ENCODE results near the gene AKAP13.

AKAP13 gene

DNA sequence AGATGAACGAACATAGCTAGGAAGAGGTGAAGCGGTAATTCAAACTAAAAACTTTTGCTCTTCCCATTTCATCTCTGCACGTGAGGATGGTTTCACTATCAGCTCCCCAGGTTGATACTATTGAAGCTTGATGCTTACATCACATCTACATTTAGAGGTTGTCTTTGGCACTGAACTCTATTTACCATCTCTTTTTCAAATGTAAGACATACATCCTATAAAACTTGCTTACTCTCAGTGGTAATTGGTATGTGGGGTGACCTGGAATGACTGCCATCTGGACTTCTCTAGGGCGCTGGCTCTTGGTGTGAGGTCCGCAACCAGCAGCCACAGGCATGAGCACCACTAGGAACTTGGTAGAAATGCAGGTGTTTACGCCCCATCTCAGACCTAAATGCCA is 118.1 kb downstream of the AKAP13 start:
- no peak for DNase-seq (ENCODE audit: low read depth in 2 of 2, low spot score in 1 of 2)

DNA sequence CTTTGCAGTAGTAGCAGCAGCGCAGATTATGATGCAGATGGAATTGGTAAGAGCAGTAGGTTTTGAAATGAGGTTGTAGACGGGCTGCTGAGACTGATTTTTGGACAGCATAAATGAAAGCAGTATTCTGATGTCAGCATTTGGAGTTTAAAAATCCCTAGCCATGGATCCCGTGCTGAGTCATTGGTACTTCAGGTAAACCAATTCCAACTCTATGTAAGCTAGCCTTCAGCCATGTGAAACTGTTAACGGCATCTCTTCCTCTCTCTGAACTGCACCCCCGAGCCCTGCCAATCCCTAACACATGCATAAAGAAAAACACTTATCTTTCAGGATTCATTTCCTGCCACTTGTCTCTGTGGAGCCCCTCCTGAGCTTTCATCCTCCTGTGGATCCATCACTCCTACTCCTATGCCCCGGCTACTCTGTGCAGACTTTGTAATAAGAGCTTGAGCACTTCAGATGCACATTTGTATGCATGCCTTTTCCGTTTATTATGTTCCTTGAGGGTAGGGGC is 119.0 kb downstream of the AKAP13 start:
- DNase-seq (ENCODE audit: low read depth in 2 of 2, low spot score in 1 of 2) = no peak

DNA sequence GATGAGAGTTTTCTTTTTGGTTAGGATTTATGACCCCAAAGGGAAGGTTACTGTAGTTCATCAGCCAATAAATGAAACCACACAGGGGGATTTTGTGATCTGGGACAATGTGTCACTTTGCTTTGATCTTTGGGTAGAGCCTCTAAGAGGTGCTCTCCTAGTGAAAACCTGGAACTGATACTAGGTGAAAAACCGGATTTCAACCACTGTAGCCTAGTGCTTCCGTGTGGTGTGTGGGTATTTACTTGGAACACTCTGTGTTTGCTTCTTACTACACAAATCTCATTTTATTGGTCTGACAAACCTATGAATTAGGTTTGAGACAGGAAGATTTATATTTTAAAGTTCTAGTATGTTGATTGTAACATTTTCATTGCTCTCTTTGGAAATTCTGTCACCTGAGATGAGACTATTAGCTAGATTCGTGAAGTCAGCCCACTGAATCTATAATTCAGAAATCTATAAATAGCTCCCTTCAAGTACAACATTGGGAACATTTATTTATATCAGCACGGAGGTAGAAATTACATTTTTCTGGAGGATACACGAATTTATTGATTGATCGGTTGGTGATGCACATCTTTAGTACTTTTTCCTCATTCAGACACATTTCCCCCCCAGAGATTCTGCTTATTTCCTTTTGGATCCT is 119.8 kb downstream of the AKAP13 start:
- DNase-seq (ENCODE audit: low read depth in 2 of 2, low spot score in 1 of 2) = no peak

DNA sequence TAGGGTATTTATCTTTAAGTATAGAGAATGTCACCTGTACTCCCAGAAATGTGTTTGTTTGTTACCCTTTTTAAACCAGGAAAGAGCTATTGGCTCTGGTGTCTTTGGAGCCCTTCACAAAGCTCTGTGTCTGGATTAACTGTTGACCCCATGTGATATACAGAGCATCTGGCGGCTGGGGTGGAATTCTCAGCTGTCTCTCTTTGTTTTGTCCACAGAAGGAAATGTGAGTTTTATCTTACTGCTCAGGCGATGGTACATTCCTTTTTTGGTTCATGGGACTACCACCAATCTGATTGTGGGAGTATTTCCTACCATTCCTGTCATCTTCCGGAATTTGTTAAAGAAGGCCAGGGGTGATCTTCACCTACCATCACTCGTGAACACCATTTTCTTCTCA is 120.3 kb downstream of the AKAP13 start:
- no peak for DNase-seq (ENCODE audit: low read depth in 2 of 2, low spot score in 1 of 2)

DNA sequence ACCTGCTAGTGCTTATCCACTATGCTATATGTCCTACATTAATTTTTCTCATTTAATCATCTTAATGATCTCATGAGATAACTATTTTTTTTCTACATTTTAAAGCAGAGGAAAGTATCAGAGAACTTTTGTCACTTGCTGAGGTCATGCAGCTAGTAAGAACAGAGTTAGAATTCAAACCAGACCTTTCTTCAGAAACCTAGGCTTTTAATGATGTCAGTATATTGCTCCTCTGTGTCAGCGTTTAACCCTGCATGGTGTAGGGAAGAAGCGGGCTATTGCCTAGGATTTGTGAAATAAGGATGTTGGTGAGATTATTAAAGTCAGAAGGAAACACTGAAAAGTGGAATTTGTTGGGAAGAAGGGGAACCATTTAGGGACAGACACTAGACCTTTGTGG is 121.2 kb downstream of the AKAP13 start:
- no peak for DNase-seq (ENCODE audit: low read depth in 2 of 2, low spot score in 1 of 2)

DNA sequence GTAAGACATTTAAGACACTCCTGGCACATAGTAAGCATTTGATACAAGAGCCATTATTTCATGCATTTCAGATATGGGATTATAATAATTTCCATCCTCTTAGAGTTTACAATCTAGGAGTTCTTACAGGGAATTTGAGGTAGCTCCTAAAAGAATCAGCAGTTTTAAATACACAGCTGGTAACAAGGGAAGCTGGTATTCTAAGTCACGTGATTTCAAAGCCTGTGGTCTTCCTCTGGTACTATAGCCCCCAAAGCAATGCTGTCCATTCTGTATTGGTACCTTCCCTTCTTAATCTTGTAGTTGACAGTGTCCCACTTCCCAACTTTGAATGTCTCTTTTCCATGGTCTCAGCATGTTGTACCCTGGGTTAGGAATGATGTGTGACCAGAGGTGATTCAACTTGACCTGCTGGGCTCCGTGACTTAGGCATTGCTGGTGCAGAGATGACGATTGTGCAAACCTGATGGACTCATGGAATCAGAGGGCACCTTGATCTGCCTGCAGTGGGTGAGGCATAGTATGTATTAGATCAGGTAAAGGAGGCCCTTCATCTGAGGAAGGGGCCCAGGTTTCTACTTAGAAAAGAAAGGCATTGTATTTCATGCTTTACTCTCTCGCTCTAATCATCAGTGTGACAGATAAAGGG is 122.9 kb downstream of the AKAP13 start:
- DNase-seq (ENCODE audit: low read depth in 2 of 2, low spot score in 1 of 2) = no peak

DNA sequence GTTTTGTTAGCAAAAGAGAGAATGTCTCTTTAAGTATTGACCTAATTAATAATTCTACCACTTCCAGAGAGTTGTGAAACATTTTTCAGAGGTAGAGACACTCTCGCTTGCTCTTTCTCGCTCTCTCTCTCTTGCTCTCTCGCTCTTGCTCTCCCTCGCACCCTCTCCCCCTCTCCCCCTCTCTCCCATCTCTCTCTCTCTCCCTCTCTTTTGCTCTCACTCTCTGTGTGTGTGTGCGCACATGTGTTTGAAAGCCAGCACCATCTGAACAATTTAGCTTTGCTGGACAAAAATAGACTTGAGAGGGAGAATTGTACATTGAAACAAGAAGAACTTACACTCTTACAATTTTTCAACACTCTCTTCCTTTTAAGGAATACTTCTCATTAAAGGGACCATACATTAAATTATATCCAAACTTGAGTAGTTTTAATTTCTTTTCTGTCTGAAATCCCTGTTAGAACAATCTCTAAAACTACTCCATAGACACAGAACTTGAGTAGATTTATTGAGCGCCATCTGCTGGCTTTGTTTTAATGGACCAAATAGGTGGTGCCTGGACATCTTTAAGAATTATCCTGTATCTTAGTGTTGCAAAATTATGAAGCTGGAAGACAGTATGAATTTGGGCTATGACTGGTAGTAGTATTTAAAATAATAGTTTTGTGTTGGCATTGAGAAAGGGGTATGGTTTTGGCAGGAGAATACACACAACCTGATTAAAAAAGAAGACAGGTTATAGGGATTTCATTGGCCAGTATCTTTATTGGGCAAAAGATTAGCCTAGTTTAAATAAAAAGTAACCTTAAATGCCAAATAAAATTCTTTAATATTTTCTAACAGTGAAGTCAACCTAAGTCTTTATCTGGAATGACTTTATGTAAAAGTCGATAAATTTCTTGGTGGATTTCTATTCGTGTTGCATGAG is 124.6 kb downstream of the AKAP13 start:
- peak in 1 of 2 donors; percentile 9 for DNase-seq (ENCODE audit: low read depth in 2 of 2, low spot score in 1 of 2)

DNA sequence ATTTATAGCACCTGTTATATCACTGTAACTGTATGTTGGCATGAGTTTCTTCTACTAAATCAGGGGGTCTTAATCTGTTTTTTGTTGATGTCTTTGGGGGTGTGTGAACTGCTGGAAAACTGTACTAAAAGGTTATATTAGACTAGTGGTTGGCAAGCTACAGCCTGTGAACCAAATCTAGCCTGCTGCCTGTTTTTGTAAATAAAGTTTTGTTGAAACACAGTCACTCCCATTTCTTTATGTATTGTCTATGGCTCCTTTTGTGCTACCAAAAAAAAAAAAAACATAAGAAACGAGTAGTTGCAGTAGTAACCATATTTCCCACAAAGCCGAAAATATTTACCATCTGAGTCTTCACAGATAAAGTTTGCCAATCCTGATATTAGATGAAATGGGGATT is 126.7 kb downstream of the AKAP13 start:
- DNase-seq (ENCODE audit: low read depth in 2 of 2, low spot score in 1 of 2) = no peak

DNA sequence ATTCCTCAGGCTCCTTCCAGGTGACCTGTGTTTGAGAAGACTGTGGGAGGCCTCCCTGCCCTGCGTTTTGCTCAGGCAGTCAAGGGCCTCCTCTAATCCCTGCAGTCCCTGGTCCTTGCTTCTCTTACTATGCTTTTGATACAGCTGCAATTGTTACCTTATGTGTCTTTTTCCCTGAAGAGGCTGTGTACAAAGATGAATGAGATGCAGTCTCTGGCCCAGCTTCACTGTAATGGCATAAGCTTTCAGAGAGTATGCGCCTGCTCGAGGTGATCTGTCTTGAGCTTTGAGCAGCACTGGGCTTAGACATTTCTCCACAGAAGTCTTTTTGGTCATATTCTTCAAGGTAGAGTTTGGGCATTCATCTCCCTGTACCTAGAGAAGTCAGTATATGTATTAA is 129.6 kb downstream of the AKAP13 start:
- no peak for DNase-seq (ENCODE audit: low read depth in 2 of 2, low spot score in 1 of 2)

DNA sequence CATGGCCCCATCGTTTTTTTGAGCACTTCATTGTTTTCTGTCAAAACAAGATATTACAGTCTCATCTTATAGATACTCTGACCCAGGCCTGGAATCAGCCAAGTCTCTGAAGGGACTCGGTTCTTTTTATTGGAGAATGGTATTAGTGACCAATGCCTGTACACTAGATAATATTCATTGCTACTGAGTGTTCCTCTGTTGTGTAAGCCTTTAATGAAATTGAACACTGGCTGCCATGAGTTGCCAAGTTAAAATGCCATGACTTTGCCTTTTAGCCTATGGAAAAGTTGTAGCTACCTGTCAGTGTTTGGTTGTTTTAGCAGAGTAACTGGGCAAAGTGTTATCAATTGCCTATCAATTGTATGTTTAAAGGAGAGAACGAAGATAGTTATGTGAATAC is 134.0 kb downstream of the AKAP13 start:
- DNase-seq (ENCODE audit: low read depth in 2 of 2, low spot score in 1 of 2) = no peak

DNA sequence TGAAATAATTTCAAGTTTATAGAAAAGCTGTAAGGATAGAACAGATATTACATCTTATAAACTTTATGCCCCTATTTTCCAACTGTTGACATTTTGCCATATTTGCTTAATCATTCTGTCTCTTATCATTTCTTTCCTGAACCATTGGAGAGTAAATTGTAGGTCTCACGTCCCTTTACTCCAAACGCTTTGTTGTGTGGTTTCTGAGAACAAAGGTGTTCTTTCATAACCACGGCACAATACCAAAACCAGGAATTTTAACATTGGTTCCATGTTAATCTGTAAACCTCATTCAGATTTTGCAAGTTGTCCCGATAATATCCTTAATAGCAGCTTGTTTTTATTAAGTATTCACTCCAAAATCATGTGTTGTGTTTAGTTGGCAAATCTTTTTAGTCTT is 134.8 kb downstream of the AKAP13 start:
- DNase-seq (ENCODE audit: low read depth in 2 of 2, low spot score in 1 of 2) = no peak

DNA sequence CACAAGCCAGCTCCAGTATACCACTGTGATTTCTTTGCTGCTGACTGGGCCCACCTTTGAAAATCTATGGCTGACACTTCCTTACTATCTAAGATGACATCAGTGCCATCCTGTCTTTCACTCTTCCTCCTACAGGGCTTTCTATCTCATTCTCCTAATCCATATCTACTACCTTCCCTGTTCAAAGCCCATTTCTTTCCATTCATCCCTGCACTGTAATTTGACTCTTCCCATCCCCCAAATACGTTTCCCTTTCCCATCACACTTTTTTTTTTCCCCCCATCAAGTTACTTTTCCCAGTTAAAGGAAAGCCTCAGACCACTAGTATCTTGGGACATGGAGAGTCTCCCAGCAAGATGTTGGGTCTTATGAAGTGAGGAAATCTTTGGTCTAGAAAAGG is 136.7 kb downstream of the AKAP13 start:
- no peak for DNase-seq (ENCODE audit: low read depth in 2 of 2, low spot score in 1 of 2)

DNA sequence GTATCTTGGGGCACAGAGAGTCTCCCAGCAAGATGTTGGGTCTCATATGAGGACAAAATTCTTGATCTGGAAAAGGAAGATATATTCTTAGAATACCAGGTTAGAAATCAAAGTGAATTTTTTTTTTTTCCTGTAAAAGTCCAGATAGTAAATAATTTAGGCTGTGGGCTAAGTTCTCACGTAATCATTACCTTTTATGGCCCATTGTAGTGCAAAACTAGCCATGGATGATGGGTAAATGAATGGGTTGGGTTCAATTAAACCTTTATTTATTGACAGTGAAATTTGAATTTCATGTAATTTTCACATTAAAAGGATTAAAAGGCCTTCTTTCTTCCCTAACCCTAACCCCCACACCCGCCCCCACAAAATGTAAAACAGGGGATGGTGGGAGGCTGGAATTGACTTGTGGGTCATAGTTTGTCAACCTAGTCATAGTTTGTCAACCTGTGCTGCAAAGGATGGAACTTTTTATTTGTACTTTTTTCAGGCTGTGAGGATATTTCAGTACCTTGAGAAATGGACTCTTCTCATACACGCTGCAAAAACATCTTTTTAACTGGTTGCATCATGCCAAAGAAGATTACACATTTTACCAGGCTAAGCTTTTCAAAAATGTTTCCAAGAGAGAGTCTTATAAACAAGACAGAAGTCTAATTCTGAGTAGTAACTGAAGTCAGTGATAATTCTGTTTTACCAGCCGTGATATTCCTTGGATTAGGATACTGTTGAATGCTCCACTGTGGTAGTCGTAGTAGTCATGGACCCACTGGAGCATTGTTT is 138.8 kb downstream of the AKAP13 start:
- DNase-seq (ENCODE audit: low read depth in 2 of 2, low spot score in 1 of 2) = no peak

DNA sequence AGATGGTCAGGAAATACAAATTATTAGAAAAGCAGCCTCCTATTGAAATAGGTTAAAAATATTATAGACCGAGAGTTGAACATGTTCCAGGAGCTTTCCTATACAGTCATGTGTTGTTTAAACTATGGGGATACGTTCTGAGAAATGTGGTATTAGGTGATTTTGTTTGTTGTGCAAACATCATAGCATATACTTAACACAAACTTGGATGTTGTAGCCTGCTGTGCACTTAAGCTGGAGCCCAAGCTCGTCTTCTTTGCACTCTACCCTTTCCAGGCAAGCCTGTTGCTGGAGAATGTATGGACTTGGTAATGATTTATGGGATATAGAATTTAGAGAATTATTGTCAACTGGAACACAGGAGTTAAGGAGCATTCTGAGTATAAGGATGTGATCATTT is 140.2 kb downstream of the AKAP13 start:
- no peak for DNase-seq (ENCODE audit: low read depth in 2 of 2, low spot score in 1 of 2)

DNA sequence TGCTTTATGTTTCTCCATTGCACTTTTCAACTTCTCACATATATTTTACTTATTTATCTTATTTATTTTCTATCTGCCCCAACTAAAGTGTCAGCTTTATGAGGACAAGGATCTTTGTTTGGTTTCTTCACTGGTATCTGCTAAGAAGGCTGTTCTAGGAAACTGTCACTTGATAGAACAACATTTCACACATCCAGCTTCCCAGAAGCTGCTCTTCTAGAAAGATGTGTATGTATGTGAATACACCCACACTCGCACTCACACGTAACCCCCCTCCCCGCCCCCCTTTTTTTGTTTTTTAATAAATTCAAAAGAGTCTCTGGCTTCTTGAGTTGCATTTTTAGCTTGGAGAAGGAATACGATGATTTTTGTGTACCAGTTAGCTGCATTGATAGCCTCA is 143.1 kb downstream of the AKAP13 start:
- DNase-seq (ENCODE audit: low read depth in 2 of 2, low spot score in 1 of 2) = no peak

DNA sequence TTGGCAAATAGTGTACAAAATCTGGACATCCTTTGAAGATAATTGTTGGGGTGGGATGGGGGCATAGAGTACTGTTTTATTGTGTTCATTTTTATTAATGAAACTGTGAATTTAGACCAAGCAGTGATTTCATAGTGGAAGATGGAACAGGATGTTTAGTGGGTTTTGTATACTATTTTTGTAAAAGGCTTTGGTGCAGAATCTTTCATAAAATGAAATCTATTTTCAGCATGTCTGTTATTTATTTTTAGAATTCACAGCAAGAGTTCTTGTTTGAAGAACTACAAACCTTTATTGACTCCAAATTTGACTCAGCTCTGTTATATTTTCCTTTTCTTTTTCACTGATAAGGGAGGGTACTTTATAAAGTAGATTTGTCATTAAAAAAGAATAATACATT is 145.4 kb downstream of the AKAP13 start:
- DNase-seq (ENCODE audit: low read depth in 2 of 2, low spot score in 1 of 2) = no peak

DNA sequence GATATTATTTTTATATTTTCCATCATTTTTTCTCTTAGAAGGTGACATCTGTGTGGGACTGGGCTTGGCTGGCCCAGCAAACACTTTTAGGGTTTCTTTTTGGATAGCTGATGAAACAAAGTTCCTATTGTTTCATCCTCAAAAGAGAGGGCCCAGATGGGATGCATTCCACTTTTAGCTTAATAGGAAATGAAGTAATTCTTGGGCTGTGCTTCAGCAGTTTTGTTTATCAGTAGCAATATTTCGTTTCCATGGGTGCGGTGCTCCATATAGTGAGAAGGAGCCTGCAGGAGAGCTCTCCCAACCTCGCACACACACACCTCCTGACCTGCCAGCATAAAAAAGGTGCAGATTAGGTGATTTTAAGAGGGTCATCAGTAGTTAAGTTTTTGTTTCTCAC is 147.5 kb downstream of the AKAP13 start:
- no peak for DNase-seq (ENCODE audit: low read depth in 2 of 2, low spot score in 1 of 2)

DNA sequence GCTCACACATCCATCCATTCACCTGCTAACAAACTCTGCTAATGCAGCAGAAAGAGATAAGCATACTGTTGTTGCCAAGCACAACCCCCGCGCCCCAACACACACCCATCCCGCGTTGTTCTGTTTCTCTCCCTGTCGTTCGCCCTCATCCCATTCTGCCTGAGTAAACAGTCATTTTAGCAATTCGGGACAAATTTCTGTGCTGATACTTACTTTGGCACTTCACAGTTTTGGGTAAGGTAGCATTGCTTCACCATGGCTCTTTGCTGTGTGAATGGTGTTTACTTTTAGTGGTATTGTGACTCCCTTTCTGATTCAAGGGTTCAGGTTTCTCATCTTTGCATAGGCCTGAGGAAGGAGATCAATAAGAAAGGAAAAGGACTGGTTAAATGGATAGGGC is 149.7 kb downstream of the AKAP13 start:
- no peak for DNase-seq (ENCODE audit: low read depth in 2 of 2, low spot score in 1 of 2)

DNA sequence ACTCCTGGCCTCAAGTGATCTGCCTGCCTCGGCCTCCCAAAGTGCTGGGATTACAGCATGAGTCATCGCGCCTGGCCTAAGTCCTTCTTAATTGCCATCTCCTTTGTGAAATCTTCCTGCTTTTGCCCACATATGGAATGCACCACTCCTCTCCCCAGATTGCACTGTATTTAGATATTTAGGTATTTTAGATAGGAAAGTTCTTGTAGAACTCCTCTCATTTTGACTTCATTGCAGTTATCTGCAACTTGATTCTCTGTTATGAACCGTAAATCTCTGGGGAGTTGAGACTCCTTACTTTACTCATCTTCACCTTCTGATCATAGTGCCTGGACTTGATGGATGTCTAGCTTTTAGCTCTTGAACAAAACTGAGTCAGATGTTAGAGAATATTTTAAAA is 150.7 kb downstream of the AKAP13 start:
- no peak for DNase-seq (ENCODE audit: low read depth in 2 of 2, low spot score in 1 of 2)

DNA sequence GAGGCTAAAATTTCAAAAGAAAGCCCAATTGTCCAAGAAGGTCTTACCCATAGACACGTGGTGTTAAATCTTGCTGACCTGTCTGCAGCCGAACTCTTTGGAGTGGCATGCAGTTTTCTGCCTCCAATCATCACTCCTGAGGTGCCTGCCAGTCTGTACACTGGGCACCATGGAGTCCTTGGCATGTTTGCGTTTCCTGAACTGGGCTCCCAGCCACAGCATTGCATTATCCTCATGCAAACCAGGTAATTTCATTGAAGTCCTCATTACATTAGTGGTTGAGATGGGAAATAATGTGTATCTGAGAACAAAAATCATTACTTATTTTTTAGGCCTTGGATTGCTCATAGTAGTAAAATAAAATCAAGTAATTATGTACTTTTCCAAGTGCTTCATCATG is 152.3 kb downstream of the AKAP13 start:
- DNase-seq (ENCODE audit: low read depth in 2 of 2, low spot score in 1 of 2) = no peak

DNA sequence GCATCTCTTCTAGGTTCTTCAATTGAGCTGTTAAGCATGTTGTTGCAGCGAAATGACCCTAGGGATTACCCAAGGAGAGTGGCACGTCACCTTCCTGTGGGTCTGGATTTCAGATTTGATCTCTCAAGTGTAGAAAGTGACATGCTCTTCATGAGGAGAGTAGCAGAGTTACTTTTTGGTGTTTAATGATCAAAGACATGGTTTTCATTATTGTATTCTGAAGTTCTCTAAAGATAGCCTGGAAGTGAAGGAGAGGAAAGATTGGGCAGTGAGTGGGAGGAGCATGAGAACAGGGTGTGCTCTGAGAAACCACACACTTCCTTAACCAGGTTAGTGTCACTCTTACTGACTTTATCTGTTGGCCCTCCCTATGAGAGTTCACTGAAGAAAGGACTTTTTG is 153.6 kb downstream of the AKAP13 start:
- no peak for DNase-seq (ENCODE audit: low read depth in 2 of 2, low spot score in 1 of 2)

All from stimulated activated CD8-positive, alpha-beta memory T cell treated with anti-CD3 and anti-CD28 coated beads, Interleukin-4, amount 100 ng/mL, for 4 hours (primary cell).